GM12873 (cell line): Measurements from ENCODE around the gene LMTK2.

Experiments used
- TF ChIP-seq, protein P1 (sequence below): IDR thresholded peaks from 2 replicates; pipeline ENCODE4 v1.5.1; 2012; ENCODE audit warnings: low read depth, mild to moderate bottlenecking, moderate library complexity, low read length, control low read depth; ENCODE audit not compliant: insufficient read depth; ENCODE audit errors: missing control alignments

The LMTK2 gene

DNA sequence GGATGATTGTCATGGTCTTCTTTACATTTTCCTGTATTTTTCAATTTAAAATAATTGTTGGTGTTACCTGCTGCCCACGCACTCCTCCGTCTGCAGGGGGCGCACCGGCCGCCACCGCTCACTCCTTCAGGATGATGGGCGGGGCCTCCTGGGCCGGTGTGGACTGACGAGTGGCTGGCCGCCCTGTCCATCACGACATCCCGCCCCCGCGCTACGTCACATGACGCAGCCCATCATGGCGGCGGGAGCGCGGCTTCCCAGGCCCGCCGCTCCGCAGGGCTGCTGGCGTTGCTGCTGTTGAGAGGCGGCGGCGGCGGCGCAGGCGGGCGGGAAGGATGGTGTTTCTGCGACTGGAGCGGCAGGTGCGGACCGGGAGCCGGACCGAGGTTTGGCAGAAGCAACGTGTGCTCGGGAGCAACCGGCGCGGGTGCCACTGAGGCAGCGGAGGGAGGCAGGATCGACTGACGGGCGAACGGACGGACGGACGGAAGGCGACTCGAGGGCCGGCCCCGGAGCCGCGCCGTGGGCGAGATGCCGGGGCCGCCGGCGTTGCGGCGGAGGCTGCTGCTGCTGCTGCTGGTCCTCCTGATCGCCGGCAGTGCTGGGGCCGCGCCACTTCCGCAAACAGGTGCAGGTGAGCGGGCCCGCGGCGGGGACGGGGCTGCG lies at the start of gene LMTK2:
Gene LMTK2, plus strand, starts transcription at position 216 of the 666 bp plus-strand sequence. Its CDS starts 316 bp downstream, at position 532.
- TF ChIP-seq, protein P1, sequence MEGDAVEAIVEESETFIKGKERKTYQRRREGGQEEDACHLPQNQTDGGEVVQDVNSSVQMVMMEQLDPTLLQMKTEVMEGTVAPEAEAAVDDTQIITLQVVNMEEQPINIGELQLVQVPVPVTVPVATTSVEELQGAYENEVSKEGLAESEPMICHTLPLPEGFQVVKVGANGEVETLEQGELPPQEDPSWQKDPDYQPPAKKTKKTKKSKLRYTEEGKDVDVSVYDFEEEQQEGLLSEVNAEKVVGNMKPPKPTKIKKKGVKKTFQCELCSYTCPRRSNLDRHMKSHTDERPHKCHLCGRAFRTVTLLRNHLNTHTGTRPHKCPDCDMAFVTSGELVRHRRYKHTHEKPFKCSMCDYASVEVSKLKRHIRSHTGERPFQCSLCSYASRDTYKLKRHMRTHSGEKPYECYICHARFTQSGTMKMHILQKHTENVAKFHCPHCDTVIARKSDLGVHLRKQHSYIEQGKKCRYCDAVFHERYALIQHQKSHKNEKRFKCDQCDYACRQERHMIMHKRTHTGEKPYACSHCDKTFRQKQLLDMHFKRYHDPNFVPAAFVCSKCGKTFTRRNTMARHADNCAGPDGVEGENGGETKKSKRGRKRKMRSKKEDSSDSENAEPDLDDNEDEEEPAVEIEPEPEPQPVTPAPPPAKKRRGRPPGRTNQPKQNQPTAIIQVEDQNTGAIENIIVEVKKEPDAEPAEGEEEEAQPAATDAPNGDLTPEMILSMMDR: peak; percentile 79

DNA sequence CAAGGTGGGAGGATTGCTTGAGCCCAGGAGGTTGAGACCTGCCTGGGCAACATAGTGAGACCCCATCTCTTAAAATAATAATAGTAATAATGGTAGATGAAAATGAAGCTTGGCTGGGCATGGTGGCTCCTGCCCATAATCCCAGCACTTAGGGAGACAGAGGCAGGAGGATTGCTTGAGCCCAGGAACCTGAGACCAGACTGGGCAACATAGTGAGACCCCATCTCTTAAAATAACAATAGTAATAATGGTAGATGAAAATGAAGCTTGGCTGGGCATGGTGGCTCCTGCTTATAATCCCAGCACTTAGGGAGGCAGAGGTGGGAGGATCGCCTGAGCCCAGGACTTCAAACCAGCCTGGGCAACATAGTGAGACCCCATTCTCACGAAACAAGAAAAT lies 49.5 kb upstream of the LMTK2 start:
- TF ChIP-seq, protein P1: no peak

- TF ChIP-seq, protein P1: no peak
Observed at GRCh38 chr7:98058186-98058585, 48.5 kb upstream of the LMTK2 start.

GRCh38 chr7:98064233-98064632 lies 42.4 kb upstream of the LMTK2 start:
- TF ChIP-seq, protein P1: no peak

- TF ChIP-seq, protein P1: no peak
Observed at GRCh38 chr7:98066208-98066607, 40.5 kb upstream of the LMTK2 start.

- TF ChIP-seq, protein P1: no peak
Observed at GRCh38 chr7:98066934-98067507, 39.6 kb upstream of the LMTK2 start.

DNA sequence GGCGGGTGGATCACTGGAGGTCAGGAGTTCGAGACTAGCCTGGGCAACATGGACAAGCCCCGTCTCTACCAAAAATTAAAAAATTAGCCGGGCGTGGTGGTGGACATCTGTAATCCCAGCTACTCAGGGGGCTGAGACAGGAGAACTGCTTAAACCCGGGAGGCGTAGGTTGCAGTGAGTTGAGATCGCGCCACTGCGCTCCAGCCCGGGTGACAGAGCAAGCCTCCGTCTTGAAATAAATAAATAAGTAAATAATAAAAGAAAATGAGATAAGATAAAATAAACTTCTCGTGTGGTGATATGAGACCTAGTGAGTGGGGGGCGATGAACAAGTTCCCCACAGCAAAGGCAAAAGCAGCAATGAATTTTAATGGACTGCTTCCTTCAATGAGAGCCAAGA lies 33.6 kb upstream of the LMTK2 start:
- TF ChIP-seq, protein P1: no peak
